NCI-H1105 (cell line): ENCODE measurements around the gene ZNF512.
"Not testable (repeated sequence)": the region's sequence is repeated elsewhere in the genome, so short reads cannot be mapped to it uniquely, and the experiment has no call there.

ENCODE experiments used
- DNase-seq: peaks from one replicate; lab custom pipeline; 2025; lab: John Stamatoyannopoulos, UW

The ZNF512 gene

GRCh38 chr2:27583390-27583915 is 611 bp downstream of the ZNF512 start:
- DNase-seq, result no peak

- no peak for DNase-seq
Observed at GRCh38 chr2:27584597-27584996, 1.8 kb downstream of the ZNF512 start.

- no peak for DNase-seq
Observed at GRCh38 chr2:27587025-27587424, 4.2 kb downstream of the ZNF512 start.

- DNase-seq, result no peak
Observed at GRCh38 chr2:27588308-27588707, 5.5 kb downstream of the ZNF512 start.

GRCh38 chr2:27591745-27592144 is 8.9 kb downstream of the ZNF512 start:
- no peak for DNase-seq

GRCh38 chr2:27593240-27593639 is 10.4 kb downstream of the ZNF512 start:
- no peak for DNase-seq

GRCh38 chr2:27594020-27594703 is 11.3 kb downstream of the ZNF512 start:
- DNase-seq, result not testable (repeated sequence)

GRCh38 chr2:27595412-27595811 is 12.6 kb downstream of the ZNF512 start:
- not testable (repeated sequence) for DNase-seq

GRCh38 chr2:27596627-27597026 is 13.8 kb downstream of the ZNF512 start:
- DNase-seq, result no peak

GRCh38 chr2:27606611-27607010 is 23.8 kb downstream of the ZNF512 start:
- no peak for DNase-seq

GRCh38 chr2:27613985-27614384 is 31.1 kb downstream of the ZNF512 start:
- DNase-seq, result no peak

- DNase-seq, result no peak
Observed at GRCh38 chr2:27615316-27615715, 32.5 kb downstream of the ZNF512 start.

GRCh38 chr2:27621524-27621923 is 38.7 kb downstream of the ZNF512 start:
- DNase-seq, result no peak

- DNase-seq, result no peak
Observed at GRCh38 chr2:27622921-27623384, 40.1 kb downstream of the ZNF512 start.

GRCh38 chr2:27624943-27625342 is 42.1 kb downstream of the ZNF512 start:
- no peak for DNase-seq

GRCh38 chr2:27626323-27626722 is 43.5 kb downstream of the ZNF512 start:
- DNase-seq, result not testable (repeated sequence)

GRCh38 chr2:27626921-27627320 is 44.1 kb downstream of the ZNF512 start:
- not testable (repeated sequence) for DNase-seq

GRCh38 chr2:27627963-27628766 is 45.3 kb downstream of the ZNF512 start:
- DNase-seq, result no peak

- DNase-seq, result peak; percentile 84
Observed at GRCh38 chr2:27628767-27629709, 46.2 kb downstream of the ZNF512 start, which contains the start of the genes CCDC121 and GPN1. CCDC121 (minus strand) TSS chr2:27629012; CDS start chr2:27627799, 1,213 bp downstream. GPN1 (plus strand) TSS chr2:27629050; CDS start chr2:27629059, 9 bp downstream.

GRCh38 chr2:27630257-27630656 is 47.4 kb downstream of the ZNF512 start:
- not testable (repeated sequence) for DNase-seq

GRCh38 chr2:27634291-27634690 is 51.4 kb downstream of the ZNF512 start:
- DNase-seq, result no peak

- no peak for DNase-seq
Observed at GRCh38 chr2:27636766-27637165, 53.9 kb downstream of the ZNF512 start.
